Gastrocnemius medialis (tissue), 4 donors: ENCODE measurements around the gene C9orf50. TPM values are rescaled to one million over a fixed set of nuclear protein-coding genes. Genes with fewer than 3 reads are reported as not detected.

Experiments
- ATAC-seq, 2 donors: fragments of 150-250 bp; one replicate each; pipeline ENCODE4 v1.9.1; 2016
- DNase-seq, 2 donors: peaks; one replicate each; pipeline ENCODE4 v3.0.0-alpha.2; 2019
- H3K27ac ChIP-seq, 4 donors: fragments of 200-600 bp; sonication (generic); 1 replicate in 1 of 4; 2 replicates in 3 of 4; pipeline ENCODE4 v1.5.1; 2016 to 2018; ENCODE audit warnings: mild to moderate bottlenecking in 2 of 4, moderate library complexity in 1 of 4
- H3K27me3 ChIP-seq, 3 donors: fragments of 200-600 bp; sonication (generic) in 2 of 3; 1 replicate in 1 of 3; 2 replicates in 2 of 3; pipeline versions ENCODE4 v1.5.1 to v1.6.0; 2016 to 2019; ENCODE audit warnings: mild to moderate bottlenecking in 1 of 3, moderate library complexity in 1 of 3
- H3K36me3 ChIP-seq, 2 donors: fragments of 200-600 bp; sonication (generic) in 1 of 2; one replicate each; pipeline ENCODE4 v1.5.1; 2017 to 2018
- H3K4me1 ChIP-seq, 2 donors: fragments of 200-600 bp; sonication (generic) in 1 of 2; one replicate each; pipeline ENCODE4 v1.5.1; 2016 to 2017; ENCODE audit warnings: mild to moderate bottlenecking in 2 of 2
- H3K4me3 ChIP-seq, 4 donors: fragments of 200-600 bp; sonication (generic) in 3 of 4; 1 replicate in 1 of 4; 2 replicates in 3 of 4; pipeline ENCODE4 v1.5.1; 2016 to 2019; ENCODE audit warnings: mild to moderate bottlenecking in 2 of 4
- H3K9me3 ChIP-seq, 3 donors: fragments of 200-600 bp; sonication (generic) in 2 of 3; 1 replicate in 1 of 3; 2 replicates in 2 of 3; pipeline ENCODE4 v1.5.1; 2016 to 2019
- CTCF ChIP-seq, 5 experiments: fragments of 450-650 bp in 3 of 5; fragments of 200-600 bp in 2 of 5; sonication (generic) in 2 of 5; IDR thresholded peaks in 4 of 5; conservative IDR thresholded peaks in 1 of 5; 1 replicate in 4 of 5; 2 replicates in 1 of 5; pipeline ENCODE4 v1.5.1; 2016 to 2019; ENCODE audit warnings: antibody characterized with exemption in 5 of 5, mild to moderate bottlenecking in 3 of 5, moderate library complexity in 3 of 5
- POLR2A ChIP-seq, 2 donors: fragments of 450-650 bp; IDR thresholded peaks; one replicate each; pipeline ENCODE4 v1.6.1; 2017; ENCODE audit warnings: antibody characterized with exemption in 2 of 2, mild to moderate bottlenecking in 2 of 2, moderate library complexity in 2 of 2
- in situ Hi-C, 4 donors: fragments of 200-750 bp; cut with MboI; loops; one replicate each; pipeline versions ENCODE4 v1.15.0 to v1.8.0; 2017; ENCODE audit warnings: low sequenced_read_pairs in 4 of 4
- intact Hi-C: fragments of 100-400 bp; cut with DNase I; formaldehyde crosslinking; loops from one replicate; pipeline ENCODE4 v1.15.1; 2023; ENCODE audit warnings: low total_unique reads
- total RNA-seq, 4 donors: library from RNA; depleted of rRNA; stranded (reverse); fragments of >200 nt; gene quantifications; one replicate each; pipeline versions ENCODE4 v1.1.0 to v1.2.3, GENCODE V29; 2016

C9orf50 gene
- total RNA-seq, 4 donors from 2014 or later, result not detected

GRCh38 chr9:129627556-129628440 is 6.9 kb upstream of the C9orf50 start:
- no peaks in the 10 kb centered on the region for H3K36me3 ChIP-seq
- H3K4me3 ChIP-seq, result peak overlapping the region; percentile 71 to 91 (median 77)
- H3K9me3 ChIP-seq, result no peaks in the 10 kb centered on the region
- DNase-seq (no peak), ATAC-seq (no peak)
- H3K4me1 ChIP-seq, result peaks cover 56 to 59% of the 10 kb centered on the region in 2 donors
- H3K27me3 ChIP-seq, result no peaks in the 10 kb centered on the region
- intact Hi-C loops, result loop anchor here (5.0 kb wide), 2 partner anchors 215 to 450 kb away; partner anchors contain the start of gene IER5L
- H3K27ac ChIP-seq, result peak overlapping the region; percentile 90 to 98 (median 92)
- no peak for TF ChIP-seq CTCF (IDR thresholded peaks at IDR 0.05 in 4 of 5, conservative IDR thresholded peaks at IDR 0.05 in 1 of 5)
- no peak for TF ChIP-seq POLR2A (IDR thresholded peaks at IDR 0.05)
- in situ Hi-C loops, result loop anchor here in 1 of 4 donors (25.0 kb wide), 1 partner anchor 160 kb away; no protein-coding TSS in a partner anchor

GRCh38 chr9:129626625-129627284 is 5.9 kb upstream of the C9orf50 start:
- H3K4me1 ChIP-seq, result peaks cover 50% of the 10 kb centered on the region in 2 donors
- DNase-seq (peak in 1 of 2 donors; percentile 54), ATAC-seq (peak; percentile 48 to 67)
- H3K9me3 ChIP-seq, result no peaks in the 10 kb centered on the region
- in situ Hi-C loops, result loop anchor here in 1 of 4 donors (25.0 kb wide), 1 partner anchor 161 kb away; no protein-coding TSS in a partner anchor
- TF ChIP-seq CTCF (IDR thresholded peaks at IDR 0.05 in 4 of 5, conservative IDR thresholded peaks at IDR 0.05 in 1 of 5), result no peak
- TF ChIP-seq POLR2A (IDR thresholded peaks at IDR 0.05), result no peak
- H3K4me3 ChIP-seq, result peak overlapping the region; percentile 71 to 91 (median 77)
- H3K36me3 ChIP-seq, result no peaks in the 10 kb centered on the region
- peaks cover 0 to under 1% (median 0%) of the 10 kb centered on the region in 3 donors for H3K27me3 ChIP-seq
- peak overlapping the region; percentile 90 to 98 (median 92) for H3K27ac ChIP-seq
- intact Hi-C loops, result loop anchor here (1.0 to 5.0 kb wide), 3 partner anchors 16 to 449 kb away; partner anchors contain the start of genes ASB6 and IER5L

- Histone ChIP-seq H3K27me3 (peaks cover 0 to 7% (median under 1%) of the 10 kb centered on the region in 3 donors), H3K9me3 (no peaks in the 10 kb centered on the region), H3K4me1 (peaks cover 44% of the 10 kb centered on the region in 2 donors), H3K4me3 (peak within 1 kb of the TSS; percentile 71 to 91 (median 77)), H3K27ac (peak within 1 kb of the TSS; percentile 90 to 98 (median 92)), H3K36me3 (no peaks in the 10 kb centered on the region)
- intact Hi-C loops (loop anchor here (1.0 to 5.0 kb wide), 3 partner anchors 16 to 449 kb away; partner anchors contain the start of genes ASB6 and IER5L), in situ Hi-C loops (loop anchor here in 1 of 4 donors (25.0 kb wide), 1 partner anchor 161 kb away; no protein-coding TSS in a partner anchor)
- peak; percentile 90 for ATAC-seq
- DNase-seq, result peak; percentile 77 to 80
- TF ChIP-seq CTCF (IDR thresholded peaks at IDR 0.05 in 4 of 5, conservative IDR thresholded peaks at IDR 0.05 in 1 of 5) (peak in 2 of 5 experiments; percentile 45 to 53), POLR2A (IDR thresholded peaks at IDR 0.05) (peak; percentile 99)
Measured at GRCh38 chr9:129626079-129626624, 5.3 kb upstream of the C9orf50 start, which contains the start of gene NTMT1. Gene NTMT1 (plus strand): TSS chr9:129626163. CDS start chr9:129632704, 6,541 bp downstream.

GRCh38 chr9:129624947-129625346 is 4.0 kb upstream of the C9orf50 start:
- H3K27me3 ChIP-seq, result peaks cover 7 to 17% (median 10%) of the 10 kb centered on the region in 3 donors
- intact Hi-C loops, result loop anchor here (5.0 kb wide), 2 partner anchors 213 to 448 kb away; partner anchors contain the start of gene IER5L
- DNase-seq (no peak), ATAC-seq (no peak)
- peak overlapping the region in 1 of 4 donors; percentile 90 for H3K27ac ChIP-seq
- TF ChIP-seq POLR2A (IDR thresholded peaks at IDR 0.05) (no peak), CTCF (IDR thresholded peaks at IDR 0.05 in 4 of 5, conservative IDR thresholded peaks at IDR 0.05 in 1 of 5) (no peak)
- no peaks in the 10 kb centered on the region for H3K36me3 ChIP-seq
- in situ Hi-C loops, result loop anchor here in 1 of 4 donors (25.0 kb wide), 1 partner anchor 162 kb away; no protein-coding TSS in a partner anchor
- no peaks in the 10 kb centered on the region for H3K9me3 ChIP-seq
- no peak overlapping the region for H3K4me3 ChIP-seq
- H3K4me1 ChIP-seq, result peaks cover 32 to 37% of the 10 kb centered on the region in 2 donors
